ENCODE measurements around the gene PPP2R2D. TPM values are rescaled to one million over a fixed set of nuclear protein-coding genes. Genes with fewer than 3 reads are reported as not detected.

PPP2R2D gene
- 30.6 and 35.1 TPM in 2 replicates for total RNA-seq (2014; rRNA removed; shearing (Covaris generic))

DNA sequence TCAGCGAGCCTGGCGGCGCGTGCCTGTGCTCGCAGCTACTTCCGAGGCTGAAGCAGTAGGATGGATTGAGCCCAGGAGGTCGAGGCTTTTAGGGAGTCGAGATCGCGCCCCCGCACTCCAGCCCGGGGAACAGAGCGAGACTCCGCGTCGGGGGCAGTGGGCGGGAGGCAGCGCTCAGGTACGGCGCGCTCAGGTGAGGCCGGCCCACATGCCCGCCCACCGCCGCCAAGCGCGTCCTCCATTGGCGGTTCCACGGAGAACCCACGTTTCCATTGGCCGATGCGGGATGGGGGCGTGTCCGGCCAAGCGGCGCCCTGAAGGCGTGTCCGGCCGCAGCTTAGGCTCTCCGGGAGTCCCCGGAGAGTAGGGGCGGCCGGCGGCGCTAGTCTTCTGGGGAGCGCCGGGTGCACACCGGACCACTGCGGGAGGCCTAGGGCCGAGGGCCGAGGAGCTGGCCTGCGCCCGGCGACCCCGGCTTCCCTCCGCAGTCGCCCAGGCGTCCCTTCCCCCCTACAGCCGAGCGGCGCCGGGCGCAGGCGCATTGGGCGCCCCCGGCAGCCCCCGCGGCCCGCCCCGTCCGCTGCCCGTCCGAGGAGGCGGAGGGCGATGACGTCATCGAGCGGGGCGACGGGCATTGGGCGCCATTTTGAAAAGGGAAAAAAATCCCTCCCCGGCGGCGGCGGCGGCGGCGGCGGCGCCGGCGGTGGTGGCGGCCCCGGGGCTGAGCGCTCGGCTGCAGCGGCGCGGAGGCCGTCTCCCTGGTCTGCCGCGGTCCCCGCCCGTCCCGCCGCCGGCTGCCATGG is at the start of gene PPP2R2D:
PPP2R2D (plus strand) TSS at position 659 of the 803 bp plus-strand sequence; CDS start at position 800, 141 bp downstream.
- Histone ChIP-seq H3K4me3 (peak within 1 kb of the TSS; percentile 93), H3K27ac (peak within 1 kb of the TSS; percentile 59; the same call in 1 of the 2 replicates), H3K27me3 (no peaks in the 10 kb centered on the region), H3K4me1 (no peaks in the 10 kb centered on the region), H3K36me3 (no peaks in the 10 kb centered on the region), H3K9me3 (replicated peaks) (no peaks in the 10 kb centered on the region)
- peak; percentile 79 to 86 for DNase-seq

DNA sequence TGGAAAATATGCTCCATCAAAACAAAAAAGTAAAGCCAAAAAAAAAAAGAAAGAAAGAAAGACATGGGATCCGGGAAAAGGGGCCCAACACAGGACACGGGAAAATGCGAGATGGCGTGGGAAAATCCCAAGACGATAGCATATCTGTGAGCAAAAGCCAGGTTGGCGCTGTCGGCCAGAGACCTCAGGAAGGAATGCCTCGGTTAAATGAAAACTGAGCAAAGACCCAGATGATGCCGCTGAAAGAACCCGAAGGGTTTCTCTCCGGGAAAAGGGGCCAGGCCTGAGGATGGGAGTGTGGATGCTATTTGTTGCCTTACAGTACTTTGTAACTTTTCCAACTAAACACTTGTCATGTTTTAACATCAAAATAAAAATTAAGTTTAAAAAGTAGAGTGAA is 49.5 kb upstream of the PPP2R2D start:
- no peaks in the 10 kb centered on the region for H3K9me3 ChIP-seq (replicated peaks)
- DNase-seq, result no peak
- H3K36me3 ChIP-seq, result no peaks in the 10 kb centered on the region
- no peak overlapping the region for H3K27ac ChIP-seq
- H3K4me1 ChIP-seq, result no peaks in the 10 kb centered on the region
- no peaks in the 10 kb centered on the region for H3K27me3 ChIP-seq
- H3K4me3 ChIP-seq, result no peak overlapping the region

- H3K27ac ChIP-seq, result no peak overlapping the region
- no peaks in the 10 kb centered on the region for H3K9me3 ChIP-seq (replicated peaks)
- DNase-seq, result no peak
Measured at GRCh38 chr10:131852176-131852822, 48.5 kb upstream of the PPP2R2D start.

DNA sequence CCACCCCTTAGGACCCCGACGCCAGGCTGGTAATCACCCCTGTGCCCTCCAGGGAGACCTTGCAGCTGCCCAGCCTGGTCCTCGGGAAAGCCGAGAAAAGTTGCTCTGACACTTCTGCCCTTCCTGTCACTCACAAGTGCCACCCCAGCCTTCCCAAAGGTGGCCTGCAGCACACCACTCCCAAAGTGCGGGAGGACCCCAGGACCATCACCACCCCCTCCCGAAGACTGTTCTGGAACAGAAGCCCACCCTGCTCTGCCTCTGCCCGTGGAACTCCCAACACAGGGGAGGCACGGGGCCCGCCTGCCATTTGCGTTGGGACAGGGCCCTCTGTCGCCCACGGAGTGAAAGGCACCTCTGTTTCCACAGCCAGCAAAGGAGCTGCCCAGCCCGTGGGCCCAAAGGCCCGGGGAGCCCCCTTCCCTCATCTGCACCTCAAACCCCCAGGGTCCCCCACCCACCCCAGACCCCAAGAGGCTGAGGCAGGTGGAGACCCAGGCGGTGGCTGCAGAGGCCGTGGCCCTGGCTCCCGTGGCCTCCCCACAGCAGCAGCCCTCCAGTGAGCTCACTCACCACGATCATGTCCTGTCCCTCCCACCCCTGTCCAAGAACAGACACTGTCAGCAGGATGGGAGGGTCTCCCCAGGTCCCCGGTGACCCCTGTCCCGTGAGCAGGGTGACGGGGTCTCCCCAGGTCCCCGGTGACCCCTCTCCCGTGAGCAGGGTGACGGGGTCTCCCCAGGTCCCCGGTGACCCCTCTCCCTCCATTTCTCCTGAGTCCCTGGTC is 47.8 kb upstream of the PPP2R2D start:
- Histone ChIP-seq H3K27me3 (no peaks in the 10 kb centered on the region), H3K4me3 (no peak overlapping the region), H3K4me1 (no peaks in the 10 kb centered on the region), H3K36me3 (no peaks in the 10 kb centered on the region), H3K9me3 (replicated peaks) (no peaks in the 10 kb centered on the region), H3K27ac (no peak overlapping the region)
- no peak for DNase-seq

More at GRCh38 chr10:131852176-131852822, 48.5 kb upstream of the PPP2R2D start:
- no peaks in the 10 kb centered on the region for H3K36me3 ChIP-seq
- no peaks in the 10 kb centered on the region for H3K4me1 ChIP-seq
- H3K27me3 ChIP-seq, result no peaks in the 10 kb centered on the region
- no peak overlapping the region for H3K4me3 ChIP-seq

GRCh38 chr10:131853610-131853964 is 47.2 kb upstream of the PPP2R2D start:
- no peak for DNase-seq
- Histone ChIP-seq H3K36me3 (no peaks in the 10 kb centered on the region), H3K27ac (no peak overlapping the region), H3K4me1 (no peaks in the 10 kb centered on the region), H3K4me3 (no peak overlapping the region), H3K27me3 (no peaks in the 10 kb centered on the region), H3K9me3 (replicated peaks) (no peaks in the 10 kb centered on the region)

- Histone ChIP-seq H3K9me3 (replicated peaks) (no peaks in the 10 kb centered on the region), H3K4me1 (no peaks in the 10 kb centered on the region), H3K4me3 (no peak overlapping the region), H3K27ac (no peak overlapping the region), H3K36me3 (no peaks in the 10 kb centered on the region), H3K27me3 (no peaks in the 10 kb centered on the region)
- no peak for DNase-seq
Measured at GRCh38 chr10:131854579-131855335, 46.1 kb upstream of the PPP2R2D start.

DNA sequence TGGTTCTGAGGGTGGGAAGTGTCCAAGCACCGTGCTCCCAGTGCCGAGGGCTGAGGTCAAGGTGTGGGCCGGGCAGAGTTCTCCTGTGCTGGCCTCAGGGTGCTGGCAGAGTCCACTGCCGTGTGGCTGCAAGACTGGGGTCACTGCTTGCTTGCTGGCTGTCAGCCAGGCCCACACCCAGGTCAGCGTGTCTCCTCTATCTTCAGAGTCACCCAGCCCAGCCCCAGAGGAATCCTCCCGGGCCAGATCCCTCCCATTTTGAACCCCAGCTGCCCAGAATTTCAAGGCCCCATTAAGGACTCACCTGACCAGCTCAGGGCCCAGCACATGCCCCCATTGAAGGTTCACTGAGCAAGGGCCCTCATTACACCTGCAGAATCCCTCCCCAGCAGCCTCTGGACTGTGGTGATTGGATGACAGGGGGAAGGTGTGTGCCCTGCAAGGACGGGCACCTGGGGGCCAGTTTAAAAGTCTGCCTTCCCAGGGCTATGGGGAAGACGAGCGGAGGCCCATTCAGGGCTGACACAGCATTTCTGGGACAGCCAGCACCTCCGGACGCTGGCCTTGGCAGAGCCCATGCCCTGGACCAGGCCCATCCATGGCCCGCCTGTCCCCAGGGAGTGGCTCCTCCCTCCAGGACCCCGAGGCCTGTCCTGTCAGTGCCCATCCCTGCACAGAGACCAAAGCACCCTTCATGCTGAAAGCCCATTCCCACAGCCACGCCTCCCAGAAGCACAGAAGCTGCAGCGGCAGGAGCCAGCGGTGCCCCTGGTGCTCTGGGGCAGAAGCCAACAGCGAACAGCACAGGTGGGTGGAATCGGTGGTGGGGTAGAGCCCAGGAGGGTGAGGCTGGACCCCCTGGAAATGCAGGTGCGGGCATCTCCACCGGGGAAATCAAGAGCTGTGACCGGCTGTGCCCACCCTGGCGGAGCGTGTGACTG is 45.1 kb upstream of the PPP2R2D start:
- no peak for DNase-seq
- Histone ChIP-seq H3K4me3 (no peak overlapping the region), H3K9me3 (replicated peaks) (no peaks in the 10 kb centered on the region), H3K36me3 (no peaks in the 10 kb centered on the region), H3K27me3 (no peaks in the 10 kb centered on the region), H3K4me1 (no peaks in the 10 kb centered on the region), H3K27ac (no peak overlapping the region)

GRCh38 chr10:131856441-131857094 is 44.2 kb upstream of the PPP2R2D start:
- Histone ChIP-seq H3K27ac (no peak overlapping the region), H3K4me3 (no peak overlapping the region), H3K36me3 (no peaks in the 10 kb centered on the region), H3K4me1 (no peaks in the 10 kb centered on the region), H3K27me3 (no peaks in the 10 kb centered on the region), H3K9me3 (replicated peaks) (no peaks in the 10 kb centered on the region)
- no peak for DNase-seq

DNA sequence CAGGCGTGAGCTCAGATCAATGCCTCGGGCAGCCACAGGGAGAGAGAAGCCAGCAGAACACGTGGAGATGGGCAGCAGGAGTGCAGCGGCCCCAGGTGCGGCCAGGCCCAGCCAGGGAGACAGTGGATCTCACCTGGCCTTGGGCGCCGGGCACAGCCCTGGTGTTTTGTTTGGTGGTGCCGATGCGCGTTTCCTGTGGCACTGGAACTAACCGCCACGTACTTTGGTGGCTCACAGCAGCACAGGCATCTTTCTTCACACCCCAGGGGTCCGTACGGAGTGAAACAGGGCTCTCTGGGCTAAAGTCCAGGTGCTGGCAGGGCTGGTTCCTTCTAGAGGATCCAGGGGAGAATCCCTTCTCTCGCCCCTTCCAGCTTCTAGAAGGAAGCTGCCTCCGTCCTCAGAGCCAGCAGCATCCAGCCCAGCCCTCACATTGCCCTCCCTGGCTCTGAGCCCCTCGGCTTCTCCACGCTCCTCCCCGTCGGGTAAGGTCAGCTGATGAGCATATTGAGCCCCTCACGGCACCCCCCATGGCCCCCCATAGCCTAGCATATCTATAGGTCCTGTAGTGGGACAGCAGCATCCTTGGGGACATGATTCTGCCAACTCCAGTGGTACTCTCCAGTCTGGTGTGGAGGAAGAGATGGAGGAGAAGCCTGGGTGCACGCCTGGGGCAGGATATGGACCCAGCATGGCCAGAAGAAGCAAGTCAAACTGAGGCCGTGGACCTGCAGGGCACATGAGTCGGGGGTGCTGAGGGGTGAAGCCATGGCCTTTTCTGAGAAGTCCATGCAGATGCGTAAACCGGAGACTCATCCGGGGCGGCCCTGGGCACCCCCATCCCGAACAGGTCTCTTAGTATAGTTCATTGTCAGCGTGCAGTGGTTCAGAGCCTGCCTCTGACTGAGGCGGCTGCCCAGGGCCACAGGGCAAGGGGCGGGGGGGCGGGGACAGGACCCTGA is 43.4 kb upstream of the PPP2R2D start:
- no peak overlapping the region for H3K27ac ChIP-seq
- no peaks in the 10 kb centered on the region for H3K9me3 ChIP-seq (replicated peaks)
- DNase-seq, result no peak
- no peak overlapping the region for H3K4me3 ChIP-seq
- H3K27me3 ChIP-seq, result no peaks in the 10 kb centered on the region
- no peaks in the 10 kb centered on the region for H3K36me3 ChIP-seq
- H3K4me1 ChIP-seq, result no peaks in the 10 kb centered on the region

GRCh38 chr10:131858118-131858515 is 42.7 kb upstream of the PPP2R2D start:
- Histone ChIP-seq H3K27me3 (no peaks in the 10 kb centered on the region), H3K4me1 (no peaks in the 10 kb centered on the region)

GRCh38 chr10:131858583-131859340 is 42.0 kb upstream of the PPP2R2D start:
- no peak overlapping the region for H3K27ac ChIP-seq
- H3K9me3 ChIP-seq (replicated peaks), result no peaks in the 10 kb centered on the region
- H3K36me3 ChIP-seq, result no peaks in the 10 kb centered on the region
- DNase-seq, result no peak
- H3K27me3 ChIP-seq, result no peaks in the 10 kb centered on the region
- H3K4me1 ChIP-seq, result no peaks in the 10 kb centered on the region
- H3K4me3 ChIP-seq, result no peak overlapping the region

More at GRCh38 chr10:131858118-131858515, 42.7 kb upstream of the PPP2R2D start:
- no peak overlapping the region for H3K4me3 ChIP-seq
- no peak overlapping the region for H3K27ac ChIP-seq
- no peaks in the 10 kb centered on the region for H3K9me3 ChIP-seq (replicated peaks)
- no peak for DNase-seq
- H3K36me3 ChIP-seq, result no peaks in the 10 kb centered on the region

Data from SJCRH30 (cell line).